HG03354 (cell line): ENCODE results near the gene ACP4.

ENCODE experiments used
- ATAC-seq: cut with Tn5 transposase; IDR thresholded peaks from one replicate; pipeline ENCODE4 v1.9.1; 2021; ENCODE audit warnings: mild to moderate bottlenecking; ENCODE audit not compliant: unreplicated experiment, poor library complexity, severe bottlenecking

ACP4 gene

DNA sequence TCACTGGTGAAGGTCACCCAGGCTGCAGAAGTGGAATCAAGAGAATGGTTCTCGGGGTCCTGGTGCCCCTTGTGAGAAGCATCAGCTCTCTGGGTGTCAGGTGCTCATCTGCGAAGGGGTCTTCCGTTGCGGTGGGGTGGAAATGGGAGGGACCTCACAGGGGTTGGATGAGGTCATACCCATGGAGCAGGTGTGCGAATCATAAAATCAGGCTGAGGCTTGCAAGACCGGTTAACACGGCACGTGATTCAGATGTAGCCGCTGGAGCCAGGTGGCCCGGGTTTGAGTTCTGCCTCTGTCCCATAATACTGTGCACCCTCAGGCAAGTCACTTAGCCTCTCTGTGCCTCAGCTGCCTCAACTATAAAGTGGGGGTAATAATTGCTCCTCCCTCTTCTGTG is 47.1 kb downstream of the ACP4 start:
- ATAC-seq, result no peak

DNA sequence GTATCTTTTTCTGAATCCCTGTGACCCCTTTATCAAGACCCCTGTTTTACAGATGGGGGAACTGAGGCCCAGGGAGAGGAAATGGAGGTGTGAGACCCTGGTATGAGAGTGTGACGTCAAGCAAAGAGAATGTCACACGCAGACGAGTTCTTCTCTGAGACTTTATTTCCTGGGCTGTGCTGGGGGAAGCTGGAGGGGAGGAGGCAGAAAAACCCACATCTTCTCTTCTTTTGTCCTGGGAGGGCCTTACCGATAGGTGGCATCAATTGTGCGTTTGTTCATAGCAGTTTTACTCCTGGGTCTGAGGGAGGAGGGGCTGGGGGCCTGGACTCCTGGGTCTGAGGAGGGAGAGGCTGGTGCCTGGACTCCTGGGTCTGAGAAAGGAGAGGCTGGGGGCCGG is 48.0 kb downstream of the ACP4 start:
- no peak for ATAC-seq

DNA sequence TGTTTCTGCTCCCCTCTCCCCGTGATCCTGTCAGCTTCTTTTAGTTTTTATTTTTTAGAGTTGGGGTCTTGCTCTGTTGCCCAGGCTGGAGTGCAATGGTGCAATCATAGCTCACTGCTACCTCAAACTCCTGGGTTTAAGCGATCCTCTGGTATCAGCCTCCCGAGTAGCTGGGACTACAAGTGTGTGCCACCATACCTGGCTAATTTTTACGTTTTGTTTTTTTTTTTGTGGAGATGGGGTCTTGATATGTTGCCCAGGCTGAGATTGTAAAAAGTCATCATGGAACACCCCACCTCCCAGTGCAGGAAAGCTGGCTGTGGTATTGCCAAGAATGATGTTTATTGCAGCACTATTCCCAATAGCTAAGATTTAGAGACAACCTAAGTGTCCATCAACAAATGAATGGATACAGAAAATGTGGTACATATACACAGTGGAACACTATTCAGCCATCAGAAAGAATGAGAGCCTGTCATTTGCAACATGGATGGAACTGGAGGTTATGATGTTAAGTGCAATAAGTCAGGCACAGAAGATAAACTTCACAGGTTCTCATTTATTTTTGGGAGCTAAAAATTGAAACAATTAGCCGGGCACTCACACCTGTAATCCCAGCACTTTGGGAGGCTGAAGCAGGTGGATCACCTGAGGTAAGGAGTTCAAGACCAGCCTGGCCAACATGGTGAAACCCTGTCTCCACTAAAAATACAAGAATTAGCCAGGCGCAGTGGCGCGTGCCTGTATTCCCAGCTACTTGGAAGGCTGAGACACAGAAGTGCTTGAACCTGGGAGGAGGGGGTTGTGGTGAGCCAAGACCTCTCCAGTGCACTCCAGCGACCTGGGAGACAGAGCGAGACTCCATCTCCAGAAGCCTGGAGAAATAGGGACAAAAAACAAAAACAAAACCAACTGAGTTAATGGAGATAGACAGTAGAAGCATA is 49.8 kb downstream of the ACP4 start:
- ATAC-seq, result no peak

DNA sequence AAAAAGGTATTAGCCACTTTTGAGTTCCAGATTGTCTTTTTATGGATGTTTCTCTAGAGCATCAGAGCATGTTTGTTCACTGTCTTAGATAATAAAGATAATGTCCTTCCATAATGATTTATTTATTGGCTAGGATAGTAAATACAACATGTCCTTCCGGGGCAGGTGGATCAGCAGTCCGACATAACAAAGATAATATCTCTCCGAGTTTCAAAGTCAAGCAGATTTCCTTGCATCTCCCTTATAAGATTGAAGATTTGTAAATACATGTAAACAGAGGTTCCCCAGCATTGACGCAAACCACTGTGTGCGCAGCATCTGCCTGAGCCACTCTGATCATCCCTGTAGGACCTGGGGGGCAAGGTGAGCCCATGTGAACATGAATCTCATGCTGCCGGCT is 51.9 kb downstream of the ACP4 start:
- ATAC-seq, result no peak

DNA sequence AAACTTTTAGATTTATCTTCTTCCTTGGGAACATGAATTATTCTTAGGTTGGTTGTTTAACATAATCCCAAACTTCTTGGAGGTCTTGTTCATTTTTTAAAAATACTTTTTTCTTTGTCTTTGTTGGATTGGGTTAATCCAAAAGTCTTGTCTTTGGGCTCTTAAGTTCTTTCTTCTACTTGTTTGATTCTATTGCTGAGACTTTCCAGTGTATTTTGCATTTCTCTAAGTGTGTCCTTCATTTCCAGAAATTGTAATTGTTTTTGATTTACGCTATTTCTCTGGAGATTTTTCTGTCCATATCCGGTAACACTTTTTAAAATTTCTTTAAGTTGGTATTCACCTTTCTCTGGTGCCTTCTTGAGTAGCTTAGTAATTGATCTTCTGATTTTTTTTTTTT is 53.0 kb downstream of the ACP4 start:
- ATAC-seq, result no peak

DNA sequence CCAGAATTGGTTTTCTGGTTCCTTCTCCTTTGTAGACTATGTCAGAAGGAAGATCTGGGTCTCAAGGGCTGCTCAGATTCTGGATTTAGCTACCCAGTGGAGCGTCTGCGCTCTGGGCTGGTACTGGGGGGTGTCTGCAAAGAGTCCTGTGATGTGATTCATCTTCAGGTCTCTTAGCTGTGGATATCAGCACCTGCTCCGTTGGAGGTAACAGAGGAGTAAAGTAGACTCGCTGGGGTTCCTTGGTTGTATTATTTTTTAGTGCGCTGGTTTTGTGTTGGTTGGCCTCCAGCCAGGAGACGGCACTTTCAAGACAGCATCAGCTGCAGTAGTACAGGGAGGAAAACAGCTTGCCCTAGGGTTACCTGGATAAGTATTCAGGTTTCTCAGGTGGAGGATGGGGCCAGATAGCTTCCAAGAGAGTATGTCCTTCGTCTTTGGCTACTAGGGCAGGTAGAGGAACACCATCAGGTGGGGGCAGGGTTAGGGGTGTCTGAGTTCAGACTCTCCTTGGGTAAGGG is 53.5 kb downstream of the ACP4 start:
- no peak for ATAC-seq

DNA sequence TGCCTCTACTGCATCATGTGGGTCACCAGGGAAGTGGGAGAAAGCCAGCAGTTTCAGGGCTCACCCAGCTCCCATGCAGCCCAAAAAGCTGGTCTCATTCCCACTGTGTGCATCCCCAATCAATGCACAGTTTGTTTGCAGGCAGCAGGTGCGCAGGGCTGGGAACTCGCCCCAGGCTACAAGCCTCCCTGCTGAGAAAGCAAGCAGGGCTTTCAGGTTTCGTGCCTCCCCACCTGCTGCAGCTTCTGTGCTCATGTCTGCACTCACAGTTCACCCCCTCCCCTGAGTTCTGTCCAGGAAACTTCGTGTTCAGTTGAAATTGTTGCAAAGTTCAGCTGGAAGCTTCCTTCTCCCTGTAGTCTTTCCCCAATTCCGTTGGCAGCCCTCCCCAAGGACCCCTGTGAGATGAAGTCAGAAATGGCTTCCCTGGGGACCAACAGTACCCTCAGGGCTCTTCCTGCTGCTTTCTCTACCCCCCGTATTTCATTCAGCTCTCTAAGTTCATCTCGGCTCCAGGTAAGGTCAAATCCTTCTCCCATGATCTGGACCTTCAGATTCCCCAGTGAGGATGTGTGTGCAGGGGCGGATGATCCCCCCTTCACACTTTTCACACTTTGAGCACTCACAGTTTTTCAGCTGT is 54.2 kb downstream of the ACP4 start:
- ATAC-seq, result no peak
